Measurements from ENCODE around the gene RANBP17.

GRCh38 chr5:171107669-171108068, 245.9 kb downstream of the RANBP17 start:
- no peak for TF ChIP-seq CTCF (conservative IDR thresholded peaks at IDR 0.05 in 1 of 2, IDR thresholded peaks at IDR 0.05 in 1 of 2; ENCODE audit: extremely low read depth in 1 of 2, insufficient read depth in 1 of 2, low read depth in 1 of 2, low read length in 2 of 2)
- no peak for TF ChIP-seq EZH2 (IDR thresholded peaks at IDR 0.05; ENCODE audit: borderline replicate concordance, low read length)

All from mammary epithelial cell (primary cell).